Activated naive CD4-positive, alpha-beta T cell treated with anti-CD3 and anti-CD28 coated beads, Interleukin-2, amount 50 U/mL, for 72 hours (primary cell): ENCODE results near the gene BUD31. TPM values are rescaled to one million over a fixed set of nuclear protein-coding genes. Genes with fewer than 3 reads are reported as not detected.

Experiments used
- ATAC-seq, 2 donors: fragments of 150-1000 bp; cut with Tn5 transposase; 2 replicates each; pipeline ENCODE4 v1.10.0; 2021; ENCODE audit warnings: mild to moderate bottlenecking in 2 of 2, moderate library complexity in 2 of 2
- DNase-seq, 2 donors: peaks; one replicate each; pipeline ENCODE4 v3.0.0; 2021 to 2022; ENCODE audit warnings: low spot score in 2 of 2
- H3K27ac Mint-ChIP-seq, 2 donors: one replicate each; pipeline ENCODE4 v1.8.0; 2022; ENCODE audit warnings: mild to moderate bottlenecking in 2 of 2, mixed read lengths in 2 of 2
- H3K36me3 Mint-ChIP-seq, 2 donors: one replicate each; pipeline ENCODE4 v1.8.0; 2022; ENCODE audit warnings: mixed read lengths in 2 of 2
- H3K9me3 Mint-ChIP-seq, 2 donors: one replicate each; pipeline ENCODE4 v1.8.0; 2022; ENCODE audit warnings: mixed read lengths in 2 of 2
- total RNA-seq, 2 donors: library from RNA; stranded (reverse); gene quantifications; one replicate each; pipeline ENCODE4 v1.2.3, GENCODE V29; 2022

Gene BUD31
- 100 to 1,000 TPM; 131 to 135 TPM for total RNA-seq

- ATAC-seq (peak; percentile 87 to 90), DNase-seq (peak; percentile 96 to 97)
- H3K36me3 Mint-ChIP-seq, result peaks cover 37 to 51% of the 10 kb centered on the region in 2 donors
These were observed at the start of gene BUD31, which contains the start of gene PDAP1 for GRCh38 chr7:99408379-99409191. Gene BUD31, plus strand, starts transcription at chr7:99408969. Its CDS starts 2,124 bp downstream, at chr7:99411093. Gene PDAP1, minus strand, starts transcription at chr7:99408597. Its CDS starts 49 bp downstream, at chr7:99408548.

DNA sequence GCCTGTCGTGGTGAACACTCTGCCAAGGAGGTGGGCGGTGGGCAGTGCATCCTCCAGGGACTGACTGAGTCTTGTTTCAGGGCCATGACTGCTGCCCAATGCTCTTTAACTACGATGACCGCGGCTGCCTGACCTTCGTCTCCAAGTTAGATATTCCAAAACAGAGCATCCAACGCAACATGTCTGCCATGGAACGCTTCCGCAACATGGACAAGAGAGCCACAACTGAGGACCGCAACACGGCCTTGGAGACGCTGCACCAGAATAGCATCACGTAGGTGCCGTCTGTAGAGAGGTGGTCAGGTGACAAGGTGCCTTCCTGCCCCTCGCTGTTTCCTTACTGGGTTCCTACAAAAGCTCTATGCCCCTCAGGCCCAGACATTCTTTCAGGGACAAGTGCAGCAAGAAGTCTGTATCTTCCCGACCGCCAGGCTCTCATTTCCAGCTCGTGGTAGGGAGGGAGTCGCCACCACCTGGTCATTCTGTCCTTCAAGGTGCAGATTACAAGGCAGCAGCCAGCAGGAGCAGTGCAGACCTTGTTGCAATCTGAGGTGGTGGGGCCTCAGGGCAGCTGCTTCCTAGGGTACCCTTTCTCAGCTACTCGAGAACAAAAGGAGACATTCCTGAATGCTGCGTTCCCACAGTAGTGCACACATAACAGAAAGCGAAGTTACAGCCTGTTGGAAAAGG lies 49.2 kb upstream of the BUD31 start:
- Mint-ChIP-seq H3K9me3 (no peaks in the 10 kb centered on the region), H3K27ac (peak overlapping the region in 1 of 2 donors; percentile 14), H3K36me3 (peaks cover 9 to 10% of the 10 kb centered on the region in 2 donors)
- no peak for DNase-seq
- no peak for ATAC-seq

More at GRCh38 chr7:99408379-99409191, at the start of gene BUD31, which contains the start of gene PDAP1:
- Mint-ChIP-seq H3K9me3 (no peaks in the 10 kb centered on the region), H3K27ac (peak within 1 kb of the TSS; percentile 94 to 98)

DNA sequence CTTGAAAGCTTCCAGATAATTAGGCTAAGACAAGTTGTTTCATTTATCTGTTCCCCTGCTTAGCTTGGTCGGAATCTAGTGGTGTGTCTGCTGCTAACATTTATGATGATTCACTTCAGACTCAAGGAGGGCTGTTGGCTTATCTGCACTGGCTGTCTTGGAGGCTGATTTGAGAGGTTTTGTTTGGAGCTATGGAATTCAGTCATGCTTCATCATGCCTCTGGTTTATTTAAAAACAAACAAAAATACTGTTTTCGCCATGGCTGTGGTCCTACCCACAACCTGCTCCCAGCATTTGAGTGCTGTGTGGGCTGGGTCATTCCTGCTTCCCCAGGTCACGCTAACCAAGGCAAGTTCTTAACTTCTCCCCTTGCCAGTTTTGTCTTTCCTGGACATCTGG lies 46.0 kb upstream of the BUD31 start:
- H3K27ac Mint-ChIP-seq, result peak overlapping the region in 1 of 2 donors; percentile 50
- ATAC-seq (no peak), DNase-seq (no peak)
- peaks cover 14 to 20% of the 10 kb centered on the region in 2 donors for H3K36me3 Mint-ChIP-seq
- no peaks in the 10 kb centered on the region for H3K9me3 Mint-ChIP-seq

DNA sequence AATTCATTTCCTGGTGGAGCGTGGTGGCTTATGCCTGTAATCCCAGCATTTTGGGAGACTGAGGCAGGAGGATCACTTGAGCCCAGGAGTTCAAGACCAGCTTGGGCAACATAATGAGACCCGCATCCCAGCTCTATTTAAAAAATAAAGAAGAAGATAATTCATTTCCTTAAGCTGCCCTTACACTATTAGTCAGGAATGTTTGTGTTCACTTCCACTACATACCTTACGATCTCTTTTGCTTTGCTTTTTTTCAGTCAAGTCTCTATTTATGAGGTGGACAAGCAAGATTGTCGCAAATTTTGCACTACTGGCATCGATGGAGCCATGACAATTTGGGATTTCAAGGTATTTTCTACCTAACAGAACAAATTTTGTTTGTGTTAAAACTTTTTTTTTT lies 45.5 kb upstream of the BUD31 start:
- no peak overlapping the region for H3K27ac Mint-ChIP-seq
- no peak for DNase-seq
- peaks cover 10 to 19% of the 10 kb centered on the region in 2 donors for H3K36me3 Mint-ChIP-seq
- no peak for ATAC-seq
- no peaks in the 10 kb centered on the region for H3K9me3 Mint-ChIP-seq

DNA sequence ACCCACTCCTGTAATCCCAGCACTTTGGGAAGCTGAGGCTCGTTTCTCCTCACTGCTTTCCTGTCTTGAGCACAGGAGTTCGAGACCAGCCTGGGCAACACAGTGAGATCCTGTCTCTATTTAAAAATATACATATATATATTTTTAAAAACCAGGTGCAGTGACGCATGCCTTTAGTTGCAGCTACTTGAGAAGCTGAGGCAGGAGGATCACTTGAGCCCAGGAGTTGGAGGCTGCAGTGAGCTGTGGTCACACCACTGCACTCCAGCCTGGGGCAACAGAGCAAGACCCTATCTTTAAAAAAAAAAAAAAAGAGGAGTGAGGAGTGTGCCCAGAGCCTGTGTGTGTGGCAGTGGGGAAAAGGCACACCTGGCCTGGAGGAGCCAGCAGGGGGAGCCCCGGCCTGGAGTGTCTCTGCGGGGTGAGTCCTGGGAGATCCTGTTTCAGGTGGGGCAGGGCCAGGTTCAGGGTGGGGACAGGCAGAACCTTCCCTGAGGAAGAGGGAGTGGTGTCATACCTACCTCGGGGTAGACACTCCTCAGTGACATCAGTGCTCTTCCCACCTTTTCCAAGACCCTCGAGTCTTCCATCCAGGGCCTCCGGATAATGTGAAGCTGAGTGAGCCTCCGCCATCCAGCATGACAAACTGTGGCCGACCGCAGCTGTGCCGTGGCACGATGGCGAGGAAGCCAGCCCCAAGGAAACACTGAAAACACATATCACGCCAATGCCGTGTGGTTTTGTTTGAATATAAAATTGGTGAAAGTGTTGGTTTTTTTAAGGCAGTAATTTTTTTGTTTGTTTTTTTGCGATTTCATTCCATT lies 43.2 kb upstream of the BUD31 start:
- DNase-seq, result peak in 1 of 2 donors; percentile 59
- H3K36me3 Mint-ChIP-seq, result peaks cover 5 to 14% of the 10 kb centered on the region in 2 donors
- no peak overlapping the region for H3K27ac Mint-ChIP-seq
- ATAC-seq, result peak; percentile 77 to 82
- no peaks in the 10 kb centered on the region for H3K9me3 Mint-ChIP-seq

DNA sequence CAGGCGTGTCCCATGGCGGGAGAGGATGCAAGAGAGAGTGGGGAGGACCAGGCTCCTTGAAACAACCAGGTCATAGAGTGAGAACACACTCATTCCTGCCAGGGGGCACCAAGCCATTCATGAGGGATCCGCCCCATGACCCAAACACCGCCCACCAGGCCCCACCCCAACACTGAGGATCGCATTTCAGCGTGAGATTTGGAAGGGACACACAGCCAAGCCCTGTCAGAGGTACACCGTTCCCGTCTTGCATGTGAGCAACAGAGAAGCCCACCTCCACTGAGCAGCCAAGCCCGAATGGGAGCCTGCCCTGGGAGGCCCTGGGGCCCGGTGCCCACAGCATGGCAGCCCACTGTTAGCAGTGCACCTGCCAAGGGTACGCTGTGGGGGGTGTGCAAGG lies 42.1 kb upstream of the BUD31 start:
- no peak for DNase-seq
- no peak overlapping the region for H3K27ac Mint-ChIP-seq
- H3K36me3 Mint-ChIP-seq, result peaks cover 5 to 14% of the 10 kb centered on the region in 2 donors
- no peak for ATAC-seq
- H3K9me3 Mint-ChIP-seq, result no peaks in the 10 kb centered on the region

- H3K9me3 Mint-ChIP-seq, result no peaks in the 10 kb centered on the region
- peaks cover 5 to 14% of the 10 kb centered on the region in 2 donors for H3K36me3 Mint-ChIP-seq
- H3K27ac Mint-ChIP-seq, result peak overlapping the region in 1 of 2 donors; percentile 68
- no peak for DNase-seq
- ATAC-seq, result no peak
These were observed 39.9 kb upstream of the BUD31 start for GRCh38 chr7:99368750-99369389.

DNA sequence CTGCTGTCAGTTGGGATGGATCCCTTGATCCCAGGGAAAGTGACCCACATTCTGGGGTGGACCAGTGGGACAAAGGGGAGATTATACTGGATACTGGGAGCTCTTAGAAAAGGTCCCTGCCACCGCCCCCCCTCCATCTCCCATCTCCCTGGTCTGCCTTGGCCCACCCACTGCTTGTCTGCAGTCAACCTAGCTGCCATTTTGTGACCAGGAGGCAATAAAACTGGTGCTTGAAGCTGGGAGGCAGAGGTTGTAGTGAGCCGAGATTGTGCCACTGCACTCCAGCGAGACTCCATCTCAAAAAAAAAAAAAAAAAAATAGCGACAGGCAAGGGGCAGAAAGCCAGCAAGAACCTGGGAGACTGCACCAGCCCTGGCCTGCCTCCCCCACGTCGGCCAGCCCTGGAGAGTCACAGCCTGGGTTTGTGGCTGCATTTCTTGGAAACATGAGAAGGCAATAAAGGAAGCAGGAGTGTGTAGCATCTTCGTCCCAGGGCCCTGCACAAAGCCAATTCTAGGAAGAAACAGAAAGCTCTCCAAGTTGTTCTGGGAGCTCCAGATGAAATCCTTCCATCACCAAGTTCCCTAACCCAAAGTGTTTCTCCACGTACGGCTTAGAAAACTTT lies 38.9 kb upstream of the BUD31 start:
- ATAC-seq, result no peak
- peak overlapping the region; percentile 46 to 81 for H3K27ac Mint-ChIP-seq
- no peaks in the 10 kb centered on the region for H3K9me3 Mint-ChIP-seq
- peaks cover 5 to 14% of the 10 kb centered on the region in 2 donors for H3K36me3 Mint-ChIP-seq
- DNase-seq, result no peak

DNA sequence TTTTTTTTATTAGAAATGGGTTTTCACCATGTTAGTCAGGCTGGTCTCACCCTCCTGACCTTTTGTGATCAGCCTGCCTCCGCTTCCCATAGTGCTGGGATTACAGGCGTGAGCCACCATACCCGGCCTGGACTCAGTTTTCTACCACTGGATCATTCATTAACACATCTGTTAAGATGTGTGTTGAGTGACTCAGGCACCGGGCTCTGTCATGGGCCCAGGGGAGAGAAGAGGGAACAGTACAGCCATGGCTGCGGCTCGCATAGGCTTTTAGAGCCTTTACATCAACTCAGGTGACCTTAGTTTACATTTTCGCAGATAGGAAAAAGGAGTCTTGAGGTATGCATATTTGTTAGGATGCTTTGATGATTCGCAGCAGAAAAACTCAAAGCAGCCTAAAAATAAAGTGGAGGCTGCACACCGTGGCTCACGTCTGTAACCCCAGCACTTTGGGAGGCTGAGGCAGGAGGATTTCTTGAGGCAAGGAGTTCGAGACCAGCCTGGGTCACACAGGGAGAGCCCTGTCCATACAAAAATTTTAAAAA lies 37.3 kb upstream of the BUD31 start:
- Mint-ChIP-seq H3K36me3 (peaks cover 0 to 5% of the 10 kb centered on the region in 2 donors), H3K9me3 (no peaks in the 10 kb centered on the region), H3K27ac (no peak overlapping the region)
- DNase-seq, result no peak
- no peak for ATAC-seq

DNA sequence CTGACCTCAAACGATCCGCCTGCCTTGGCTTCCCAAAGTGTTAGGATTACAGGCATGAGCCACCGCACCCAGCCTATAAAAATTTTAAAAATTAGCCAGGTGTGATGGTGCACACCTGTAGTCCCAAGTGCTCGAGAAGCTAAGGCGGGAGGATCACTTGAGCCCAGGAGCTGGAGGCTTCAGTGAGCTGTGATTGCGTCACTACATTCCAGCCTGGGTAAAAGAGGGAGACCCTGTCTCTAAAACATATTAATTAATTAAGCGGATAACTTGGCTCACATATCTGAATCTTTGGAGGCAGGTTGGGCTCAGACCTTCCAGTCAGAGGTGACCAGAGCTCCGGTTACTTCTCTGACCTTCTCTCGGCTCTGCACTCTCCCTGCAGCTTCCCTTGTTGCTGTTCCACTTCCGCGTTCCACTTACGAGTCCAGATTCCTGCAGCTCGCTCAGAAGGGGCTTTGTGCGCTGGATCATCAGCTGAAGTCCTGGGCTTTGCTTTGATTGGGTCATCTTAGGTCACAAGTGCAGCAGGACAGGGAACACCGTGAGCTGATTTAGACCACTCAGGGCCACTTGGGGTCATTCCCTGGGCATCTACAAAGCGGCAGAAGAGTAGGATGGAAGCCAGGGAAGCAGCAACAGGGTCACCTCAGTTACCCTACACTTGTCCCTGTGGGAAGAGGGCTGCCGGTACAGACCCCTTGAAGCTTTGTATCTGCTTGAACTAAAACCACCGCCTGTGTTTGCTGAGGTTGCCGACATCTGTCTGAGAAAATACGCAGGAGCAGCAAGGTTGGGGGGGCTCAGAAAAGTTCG lies 36.3 kb upstream of the BUD31 start:
- Mint-ChIP-seq H3K36me3 (peaks cover 0 to 2% of the 10 kb centered on the region in 2 donors), H3K27ac (peak overlapping the region; percentile 13 to 85), H3K9me3 (no peaks in the 10 kb centered on the region)
- ATAC-seq, result no peak
- DNase-seq, result no peak

DNA sequence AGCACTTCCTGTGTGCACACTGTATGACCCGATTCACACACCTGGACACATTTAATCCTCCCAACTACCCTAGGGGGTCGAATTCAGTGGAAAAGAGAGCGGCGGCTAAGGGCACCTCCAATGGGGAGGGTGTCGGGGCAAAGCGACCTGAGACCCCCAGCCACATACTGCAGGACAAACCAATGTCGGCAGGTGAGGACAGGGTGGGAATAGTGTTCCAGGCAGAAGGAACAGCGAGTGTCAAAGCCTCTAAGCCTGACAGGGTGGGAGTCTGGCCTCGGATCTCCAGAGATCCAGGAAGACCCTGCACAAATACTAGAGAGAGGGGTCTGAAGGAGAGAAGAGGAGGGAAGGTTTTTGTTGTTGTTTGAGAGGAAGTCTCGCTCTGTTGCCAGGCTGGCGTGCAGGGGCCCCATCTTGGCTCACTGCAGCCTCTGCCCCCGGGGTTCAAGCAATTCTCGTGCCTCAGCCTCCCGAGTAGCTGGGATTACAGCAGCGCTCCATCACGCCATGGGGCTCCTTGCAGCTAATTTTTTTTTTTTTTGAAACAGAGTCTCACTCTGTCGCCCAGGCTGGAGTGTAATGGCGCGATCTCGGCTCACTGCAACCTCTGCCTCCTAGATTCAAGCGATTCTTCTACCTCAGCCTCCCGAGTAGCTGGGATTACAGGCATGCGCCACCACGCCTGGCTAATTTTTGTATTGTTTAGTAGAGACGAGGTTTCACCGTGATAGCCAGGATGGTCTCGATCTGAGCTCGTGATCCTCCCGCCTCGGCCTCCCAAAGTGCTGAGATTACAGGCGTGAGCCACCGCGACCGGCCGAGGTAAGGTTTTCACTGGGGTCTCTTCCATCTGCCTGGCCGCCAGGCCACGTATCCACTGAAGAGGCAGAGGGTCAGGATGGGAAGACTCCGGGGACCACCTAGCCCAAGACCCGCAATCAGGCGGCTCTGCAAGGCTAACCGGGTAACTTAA lies 35.4 kb upstream of the BUD31 start:
- ATAC-seq, result no peak
- peak overlapping the region; percentile 44 to 85 for H3K27ac Mint-ChIP-seq
- H3K9me3 Mint-ChIP-seq, result no peaks in the 10 kb centered on the region
- no peak for DNase-seq
- H3K36me3 Mint-ChIP-seq, result peaks cover 0 to 9% of the 10 kb centered on the region in 2 donors

DNA sequence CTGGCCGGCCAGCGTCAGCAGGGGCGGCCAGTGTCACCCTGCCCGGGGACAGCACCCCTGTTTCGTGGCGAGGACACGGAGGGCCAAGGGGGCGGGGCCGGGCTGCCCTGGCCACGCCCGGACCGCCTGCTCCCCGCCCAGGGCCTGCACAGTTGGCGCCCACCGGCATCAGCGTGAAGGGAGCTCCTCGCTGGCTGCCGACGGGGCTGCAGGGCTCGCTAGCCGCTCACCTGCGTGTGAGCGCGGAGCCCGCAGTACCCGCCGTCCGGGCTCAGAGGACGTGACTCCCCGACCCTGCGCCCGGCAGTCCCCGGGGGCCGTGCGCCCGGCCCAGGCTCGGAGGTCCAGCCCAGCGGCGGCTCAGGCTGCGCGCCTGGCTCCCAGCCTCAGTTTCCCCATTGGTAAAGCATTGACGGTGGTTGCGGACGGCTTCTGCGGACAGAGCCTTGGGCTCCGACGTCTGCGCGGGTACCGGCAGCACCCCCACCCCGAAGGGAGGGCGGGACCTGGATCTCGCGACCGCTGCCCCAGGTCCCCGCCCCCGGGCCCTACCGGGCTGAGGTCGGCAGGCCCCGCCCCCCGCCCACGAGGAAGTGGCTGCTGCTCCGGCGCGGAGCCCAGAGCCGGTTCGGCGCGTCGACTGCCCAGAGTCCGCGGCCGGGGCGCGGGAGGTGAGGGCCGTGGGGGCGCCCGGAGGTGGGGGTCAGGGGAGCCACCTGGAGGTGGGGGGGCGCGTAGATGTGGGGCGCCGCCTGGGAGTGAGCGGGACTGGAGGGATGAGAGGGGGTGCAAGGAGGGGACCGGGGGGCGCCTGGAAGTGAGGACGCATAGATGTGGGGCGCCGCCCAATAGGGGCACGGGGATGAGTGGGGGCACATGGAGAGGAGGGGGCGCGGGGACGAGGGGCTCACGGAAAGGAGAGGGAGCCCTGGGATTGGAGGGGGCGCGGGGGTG lies 34.4 kb upstream of the BUD31 start, which contains the start of gene ARPC1B:
TSS of gene ARPC1B (plus strand) at position 620 of the 954 bp plus-strand sequence. CDS start 10,985 bp downstream, outside the sequence.
- DNase-seq (peak; percentile 80 to 87), ATAC-seq (peak; percentile 76 to 82)
- Mint-ChIP-seq H3K27ac (peak within 1 kb of the TSS; percentile 72 to 85), H3K36me3 (peaks cover 0 to 15% of the 10 kb centered on the region in 2 donors), H3K9me3 (no peaks in the 10 kb centered on the region)
